HFFc6 (cell line): Measurements from ENCODE around the gene IL1RAPL1. TPM values are rescaled to one million over a fixed set of nuclear protein-coding genes. Genes with fewer than 3 reads are reported as not detected.

Experiments used
- DNase-seq: peaks from one replicate; pipeline ENCODE4 v3.0.0-alpha.2; 2018
- H3K27ac Mint-ChIP-seq: 2 replicates; pipeline ENCODE4 v1.8.0; 2020; ENCODE audit warnings: mild to moderate bottlenecking, mixed read lengths
- H3K27me3 Mint-ChIP-seq: 2 replicates; pipeline ENCODE4 v1.8.0; 2021; ENCODE audit warnings: mild to moderate bottlenecking, moderate library complexity, mixed read lengths; ENCODE audit not compliant: insufficient read depth
- H3K36me3 Mint-ChIP-seq: 2 replicates; pipeline ENCODE4 v1.8.0; 2021; ENCODE audit warnings: low read depth, mixed read lengths
- H3K4me1 Mint-ChIP-seq: 2 replicates; pipeline ENCODE4 v1.8.0; 2020; ENCODE audit warnings: low read depth, mixed read lengths
- H3K4me3 Mint-ChIP-seq: 2 replicates; pipeline ENCODE4 v1.8.0; 2020; ENCODE audit warnings: mild to moderate bottlenecking, moderate library complexity, mixed read lengths
- H3K9me3 Mint-ChIP-seq: 2 replicates; pipeline ENCODE4 v1.8.0; 2020; ENCODE audit warnings: mild to moderate bottlenecking, mixed read lengths
- CTCF ChIP-seq: fragments of 200-600 bp; sonication (generic); IDR thresholded peaks from 2 replicates; pipeline ENCODE4 v1.5.0; 2021; ENCODE audit warnings: antibody characterized with exemption, mild to moderate bottlenecking
- total RNA-seq, 6 experiments: library from RNA; stranded (reverse); fragmentation: NEBNext Ultra II Directional; extraction: Animal tissue kit (Norgen Biotek cat#: 25700); gene quantifications; 2 replicates in 1 of 6; 3 replicates in 5 of 6; pipeline ENCODE4 v1.2.3, GENCODE V29; 2021

Gene IL1RAPL1
- total RNA-seq, 6 experiments from 2014 or later, result not detected

GRCh38 chrX:29130905-29131304, 543.7 kb downstream of the IL1RAPL1 start:
- Mint-ChIP-seq H3K4me1 (no peaks in the 10 kb centered on the region), H3K4me3 (no peak overlapping the region), H3K36me3 (no peaks in the 10 kb centered on the region), H3K27ac (no peak overlapping the region), H3K9me3 (no peaks in the 10 kb centered on the region; the same call in 1 of the 2 replicates), H3K27me3 (no peaks in the 10 kb centered on the region)
- no peak for TF ChIP-seq CTCF
- DNase-seq, result no peak

DNA sequence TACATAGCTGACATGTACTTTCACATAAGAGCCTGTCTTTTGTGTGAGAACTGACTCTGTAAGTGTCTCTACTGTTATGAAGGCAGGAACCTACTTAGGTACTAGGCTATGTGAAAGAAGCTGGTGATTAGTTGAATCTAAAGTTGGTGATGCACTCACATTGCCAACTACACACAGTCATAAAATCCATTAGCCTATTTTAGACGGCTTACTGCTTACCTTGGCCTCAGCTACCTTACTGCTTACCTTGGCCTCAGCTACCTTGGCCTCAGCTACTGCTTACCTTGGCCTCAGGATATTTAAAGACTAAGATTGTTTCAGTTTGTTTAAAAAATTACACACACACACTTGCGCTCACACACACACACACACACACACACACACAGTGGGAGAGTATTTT, 549.7 kb downstream of the IL1RAPL1 start:
- no peak overlapping the region for H3K27ac Mint-ChIP-seq
- H3K9me3 Mint-ChIP-seq, result no peaks in the 10 kb centered on the region
- DNase-seq, result no peak
- H3K27me3 Mint-ChIP-seq, result no peaks in the 10 kb centered on the region
- H3K4me3 Mint-ChIP-seq, result no peak overlapping the region
- no peaks in the 10 kb centered on the region for H3K4me1 Mint-ChIP-seq
- TF ChIP-seq CTCF, result no peak
- H3K36me3 Mint-ChIP-seq, result no peaks in the 10 kb centered on the region

GRCh38 chrX:29138003-29138402, 550.8 kb downstream of the IL1RAPL1 start:
- no peaks in the 10 kb centered on the region for H3K27me3 Mint-ChIP-seq
- H3K4me1 Mint-ChIP-seq, result no peaks in the 10 kb centered on the region
- DNase-seq, result no peak

GRCh38 chrX:29143356-29143755, 556.1 kb downstream of the IL1RAPL1 start:
- Mint-ChIP-seq H3K27ac (no peak overlapping the region), H3K9me3 (peaks cover 5% of the 10 kb centered on the region; the same call in 1 of the 2 replicates), H3K4me1 (no peaks in the 10 kb centered on the region), H3K27me3 (no peaks in the 10 kb centered on the region), H3K36me3 (no peaks in the 10 kb centered on the region), H3K4me3 (no peak overlapping the region)
- no peak for TF ChIP-seq CTCF
- no peak for DNase-seq

More at GRCh38 chrX:29138003-29138402, 550.8 kb downstream of the IL1RAPL1 start:
- Mint-ChIP-seq H3K36me3 (no peaks in the 10 kb centered on the region), H3K27ac (no peak overlapping the region), H3K4me3 (no peak overlapping the region), H3K9me3 (no peaks in the 10 kb centered on the region)
- no peak for TF ChIP-seq CTCF

DNA sequence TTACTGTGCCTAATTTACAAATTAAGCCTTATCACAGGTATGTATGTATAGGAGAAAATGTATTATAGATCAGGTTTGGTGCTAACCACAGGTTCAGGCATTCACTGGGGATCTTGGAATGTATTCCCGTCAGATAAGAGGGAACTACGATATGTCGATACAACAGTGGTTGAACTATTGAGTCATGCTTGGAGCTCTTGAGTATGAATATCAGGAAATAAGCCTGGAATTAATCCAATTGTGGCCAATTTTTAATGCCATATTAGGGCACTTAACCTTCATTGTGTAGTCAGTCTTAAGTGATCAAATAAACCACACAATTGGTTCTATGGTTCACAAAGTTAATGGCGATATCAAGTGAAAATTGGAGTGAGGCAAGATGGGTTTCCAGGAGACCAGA, 556.5 kb downstream of the IL1RAPL1 start:
- Mint-ChIP-seq H3K4me3 (no peak overlapping the region), H3K27ac (no peak overlapping the region), H3K27me3 (no peaks in the 10 kb centered on the region), H3K4me1 (no peaks in the 10 kb centered on the region), H3K9me3 (peaks cover 5% of the 10 kb centered on the region; the same call in 1 of the 2 replicates), H3K36me3 (no peaks in the 10 kb centered on the region)
- TF ChIP-seq CTCF, result no peak
- DNase-seq, result no peak

GRCh38 chrX:29145316-29145715, 558.1 kb downstream of the IL1RAPL1 start:
- H3K4me3 Mint-ChIP-seq, result no peak overlapping the region
- no peak for DNase-seq
- no peak overlapping the region; the same call in 1 of the 2 replicates for H3K27ac Mint-ChIP-seq
- no peaks in the 10 kb centered on the region for H3K4me1 Mint-ChIP-seq
- H3K27me3 Mint-ChIP-seq, result no peaks in the 10 kb centered on the region
- no peaks in the 10 kb centered on the region for H3K36me3 Mint-ChIP-seq
- peaks cover 5% of the 10 kb centered on the region; the same call in 1 of the 2 replicates for H3K9me3 Mint-ChIP-seq
- no peak for TF ChIP-seq CTCF
